ENCODE results near the gene PICK1.
A peak's percentile ranks its signal among the peaks of the same experiment; 100 is the strongest.

Gene PICK1

DNA sequence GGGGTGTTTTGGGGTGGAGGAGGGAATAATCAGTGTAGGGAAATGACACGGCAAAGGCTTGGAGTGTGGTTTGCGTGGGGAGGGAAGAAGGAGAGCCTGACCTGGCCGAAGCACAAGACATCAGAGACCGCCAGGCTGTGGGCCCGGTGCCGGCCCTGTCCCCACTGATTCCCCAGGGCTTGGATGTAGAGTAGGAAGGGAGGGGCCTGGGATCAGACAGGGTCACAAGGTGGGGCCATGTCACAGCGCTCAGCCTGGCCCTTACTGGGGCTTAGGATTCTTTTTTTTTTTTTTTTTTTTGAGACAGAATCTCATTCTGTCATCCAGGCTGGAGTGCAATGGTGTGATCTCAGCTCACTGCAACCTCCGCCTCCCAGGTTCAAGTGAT is 9.8 kb downstream of the PICK1 start:
- Histone ChIP-seq H3K36me3 (ENCODE audit: insufficient read depth) (no peaks in the 10 kb centered on the region), H3K9ac (no peak overlapping the region), H4K20me1 (ENCODE audit: insufficient read depth) (no peaks in the 10 kb centered on the region), H3K79me2 (ENCODE audit: insufficient read depth, low read depth) (no peaks in the 10 kb centered on the region), H3K4me2 (no peak overlapping the region), H2AFZ (ENCODE audit: low read depth) (no peak overlapping the region), H3K27ac (no peak overlapping the region), H3K27me3 (ENCODE audit: insufficient read depth, low read depth) (no peaks in the 10 kb centered on the region), H3K4me1 (ENCODE audit: low read depth, poor library complexity, severe bottlenecking) (peaks cover 22% of the 10 kb centered on the region), H3K4me3 (IDR thresholded peaks at IDR 0.05; ENCODE audit: insufficient read depth, low read depth, low read length) (no peak overlapping the region)
- TF ChIP-seq, protein P1, sequence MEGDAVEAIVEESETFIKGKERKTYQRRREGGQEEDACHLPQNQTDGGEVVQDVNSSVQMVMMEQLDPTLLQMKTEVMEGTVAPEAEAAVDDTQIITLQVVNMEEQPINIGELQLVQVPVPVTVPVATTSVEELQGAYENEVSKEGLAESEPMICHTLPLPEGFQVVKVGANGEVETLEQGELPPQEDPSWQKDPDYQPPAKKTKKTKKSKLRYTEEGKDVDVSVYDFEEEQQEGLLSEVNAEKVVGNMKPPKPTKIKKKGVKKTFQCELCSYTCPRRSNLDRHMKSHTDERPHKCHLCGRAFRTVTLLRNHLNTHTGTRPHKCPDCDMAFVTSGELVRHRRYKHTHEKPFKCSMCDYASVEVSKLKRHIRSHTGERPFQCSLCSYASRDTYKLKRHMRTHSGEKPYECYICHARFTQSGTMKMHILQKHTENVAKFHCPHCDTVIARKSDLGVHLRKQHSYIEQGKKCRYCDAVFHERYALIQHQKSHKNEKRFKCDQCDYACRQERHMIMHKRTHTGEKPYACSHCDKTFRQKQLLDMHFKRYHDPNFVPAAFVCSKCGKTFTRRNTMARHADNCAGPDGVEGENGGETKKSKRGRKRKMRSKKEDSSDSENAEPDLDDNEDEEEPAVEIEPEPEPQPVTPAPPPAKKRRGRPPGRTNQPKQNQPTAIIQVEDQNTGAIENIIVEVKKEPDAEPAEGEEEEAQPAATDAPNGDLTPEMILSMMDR (conservative IDR thresholded peaks at IDR 0.05; ENCODE audit: low read depth, low read length) = no peak

GRCh38 chr22:38067761-38068360 is 10.7 kb downstream of the PICK1 start:
- H3K27me3 ChIP-seq (ENCODE audit: insufficient read depth, low read depth) = no peaks in the 10 kb centered on the region
- no peaks in the 10 kb centered on the region for H4K20me1 ChIP-seq (ENCODE audit: insufficient read depth)
- no peaks in the 10 kb centered on the region for H3K36me3 ChIP-seq (ENCODE audit: insufficient read depth)
- no peak overlapping the region for H3K4me3 ChIP-seq (IDR thresholded peaks at IDR 0.05; ENCODE audit: insufficient read depth, low read depth, low read length)
- H3K9ac ChIP-seq = no peak overlapping the region
- H3K4me1 ChIP-seq (ENCODE audit: low read depth, poor library complexity, severe bottlenecking) = peaks cover 22% of the 10 kb centered on the region
- H3K4me2 ChIP-seq = no peak overlapping the region
- no peak overlapping the region for H3K27ac ChIP-seq
- no peak overlapping the region for H2AFZ ChIP-seq (ENCODE audit: low read depth)
- no peaks in the 10 kb centered on the region for H3K79me2 ChIP-seq (ENCODE audit: insufficient read depth, low read depth)
- TF ChIP-seq, protein P1 (conservative IDR thresholded peaks at IDR 0.05; ENCODE audit: low read depth, low read length) = no peak

DNA sequence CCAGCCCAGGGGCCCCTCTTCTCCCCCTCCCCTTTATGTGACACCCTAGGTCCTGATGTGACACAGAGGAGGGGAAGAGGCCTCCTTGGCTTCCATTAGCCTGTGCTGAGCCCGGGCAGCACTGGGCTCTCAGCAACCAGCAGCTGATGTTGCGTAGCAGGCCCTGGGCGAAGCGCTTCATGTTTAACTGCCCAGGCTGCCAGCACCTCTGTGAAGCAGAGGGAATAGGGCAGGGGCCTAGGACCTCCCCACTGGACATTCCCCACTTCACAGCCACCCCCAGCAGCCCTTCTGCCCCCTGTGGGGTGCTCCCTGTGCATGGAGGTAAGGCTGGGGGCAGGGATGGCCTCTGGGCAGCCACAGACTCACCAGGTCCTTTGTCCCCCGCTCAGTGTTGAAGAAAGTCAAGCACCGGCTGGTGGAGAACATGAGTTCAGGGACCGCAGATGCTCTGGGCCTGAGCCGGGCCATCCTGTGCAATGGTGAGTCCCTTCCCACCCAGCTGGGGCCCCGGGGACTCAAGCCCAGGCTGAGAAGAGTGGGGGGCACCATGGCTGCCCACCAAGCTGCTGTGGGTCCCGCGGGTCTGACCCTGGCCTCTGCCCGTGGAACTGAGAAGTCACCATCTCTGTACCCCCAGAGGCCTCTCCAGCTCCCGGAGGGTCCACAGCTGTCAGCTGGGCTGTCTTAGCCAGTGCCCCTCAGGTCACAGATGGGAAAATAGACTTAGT is 11.6 kb downstream of the PICK1 start:
- TF ChIP-seq, protein P1 (conservative IDR thresholded peaks at IDR 0.05; ENCODE audit: low read depth, low read length) = no peak
- Histone ChIP-seq H2AFZ (ENCODE audit: low read depth) (peak overlapping the region; percentile 56), H3K4me2 (peak overlapping the region; percentile 90; the same call in 1 of the 2 replicates), H3K27ac (peak overlapping the region; percentile 44), H3K36me3 (ENCODE audit: insufficient read depth) (no peaks in the 10 kb centered on the region), H3K4me1 (ENCODE audit: low read depth, poor library complexity, severe bottlenecking) (peaks cover 22% of the 10 kb centered on the region), H3K27me3 (ENCODE audit: insufficient read depth, low read depth) (no peaks in the 10 kb centered on the region), H4K20me1 (ENCODE audit: insufficient read depth) (no peaks in the 10 kb centered on the region), H3K4me3 (IDR thresholded peaks at IDR 0.05; ENCODE audit: insufficient read depth, low read depth, low read length) (no peak overlapping the region), H3K9ac (peak overlapping the region; percentile 38; the same call in 1 of the 2 replicates), H3K79me2 (ENCODE audit: insufficient read depth, low read depth) (no peaks in the 10 kb centered on the region)

- H3K79me2 ChIP-seq (ENCODE audit: insufficient read depth, low read depth) = no peaks in the 10 kb centered on the region
- peaks cover 22% of the 10 kb centered on the region for H3K4me1 ChIP-seq (ENCODE audit: low read depth, poor library complexity, severe bottlenecking)
- H3K27ac ChIP-seq = peak overlapping the region; percentile 44
- no peaks in the 10 kb centered on the region for H4K20me1 ChIP-seq (ENCODE audit: insufficient read depth)
- H3K36me3 ChIP-seq (ENCODE audit: insufficient read depth) = no peaks in the 10 kb centered on the region
- no peak overlapping the region for H3K4me3 ChIP-seq (IDR thresholded peaks at IDR 0.05; ENCODE audit: insufficient read depth, low read depth, low read length)
- H3K27me3 ChIP-seq (ENCODE audit: insufficient read depth, low read depth) = no peaks in the 10 kb centered on the region
- H3K9ac ChIP-seq = peak overlapping the region; percentile 38; the same call in 1 of the 2 replicates
- TF ChIP-seq, protein P1 (conservative IDR thresholded peaks at IDR 0.05; ENCODE audit: low read depth, low read length) = peak; percentile 85
- H3K4me2 ChIP-seq = peak overlapping the region; percentile 90
- H2AFZ ChIP-seq (ENCODE audit: low read depth) = peak overlapping the region; percentile 56
Observed at GRCh38 chr22:38069372-38070249, 12.4 kb downstream of the PICK1 start.
